HCT116 (cell line): ENCODE data around the gene ZNF30. TPM values are rescaled to one million over a fixed set of nuclear protein-coding genes. Genes with fewer than 3 reads are reported as not detected.

Experiments
- ATAC-seq: fragments of 200-7000 bp; cut with Tn5 transposase; 2 replicates; pipeline ENCODE4 v1.9.1; 2020; ENCODE audit warnings: mild to moderate bottlenecking, moderate library complexity
- BruUV-seq: library from RNA; stranded (reverse); fragments of 400-500 nt; replicated peaks from 2 replicates; lab custom pipeline; 2021; lab: Mats Ljungman, UMichigan
- CTCF ChIA-PET: fragments of 300-600 bp; sonication (Branson Sonifier 250); formaldehyde crosslinking; loops from one replicate; lab custom pipeline; 2021; ENCODE audit warnings: antibody characterized with exemption; lab: Charles Lee
- POLR2A ChIA-PET: fragments of 300-600, 350-600 bp; sonication (Branson Sonifier 250); formaldehyde crosslinking; loops from one replicate; lab custom pipeline; 2021; ENCODE audit warnings: antibody characterized with exemption; lab: Charles Lee
- RAD21 ChIA-PET, 2 experiments: fragments of 300-600 bp; sonication (Branson Sonifier 250); formaldehyde crosslinking; loops; one replicate each; lab custom pipeline; 2023; ENCODE audit warnings: low total read pairs in 2 of 2; ENCODE audit not compliant: uncharacterized antibody in 2 of 2, unreplicated experiment in 2 of 2, low non-redundant PET in 1 of 2; lab: Charles Lee
- DNase-seq: peaks from one replicate; pipeline ENCODE4 v3.0.0-alpha.2; 2010; ENCODE audit warnings: low read depth, low spot score
- H2AFZ ChIP-seq: fragments of 200-600 bp; shearing (Covaris generic), sonication (generic); 2 replicates; pipeline ENCODE4 v1.6.1; 2017; ENCODE audit warnings: low read depth, mixed run types, mixed read lengths, antibody characterized with exemption, low read length; ENCODE audit not compliant: poor library complexity, severe bottlenecking
- H3K27ac ChIP-seq: 2 replicates; pipeline ENCODE4 v1.5.1; 2012; ENCODE audit warnings: low read depth, low read length
- H3K27me3 ChIP-seq: fragments of 200-600 bp; sonication (generic); 2 replicates; pipeline ENCODE4 v1.6.1; 2016; ENCODE audit warnings: mixed run types, low read length, mixed read lengths; ENCODE audit not compliant: insufficient read depth
- H3K36me3 ChIP-seq, 2 experiments: fragments of 200-500 bp in 1 of 2; fragments of 200-600 bp in 1 of 2; sonication (Bioruptor generic) in 1 of 2; sonication (generic) in 1 of 2; 2 replicates each; pipeline versions ENCODE4 v1.5.1 to v1.6.1; 2014 to 2016; ENCODE audit warnings: low read length in 2 of 2, inconsistent platforms in 1 of 2, mixed read lengths in 1 of 2, mixed run types in 1 of 2; ENCODE audit not compliant: insufficient read depth in 2 of 2, control insufficient read depth in 1 of 2
- H3K4me1 ChIP-seq, 2 experiments: fragments of 200-600 bp in 1 of 2; sonication (generic) in 1 of 2; 2 replicates each; pipeline versions ENCODE4 v1.5.1 to v1.6.1; 2012 to 2017; ENCODE audit warnings: low read length in 2 of 2, inconsistent platforms in 1 of 2, mild to moderate bottlenecking in 1 of 2, mixed read lengths in 1 of 2, mixed run types in 1 of 2, moderate library complexity in 1 of 2; ENCODE audit not compliant: insufficient read depth in 2 of 2, control insufficient read depth in 1 of 2
- H3K4me2 ChIP-seq: fragments of 200-600 bp; sonication (generic); 2 replicates; pipeline ENCODE4 v1.6.1; 2017; ENCODE audit warnings: mixed run types, low read length, mixed read lengths
- H3K4me3 ChIP-seq, 2 experiments: fragments of 200-600 bp in 1 of 2; sonication (generic) in 1 of 2; replicated peaks in 1 of 2; 2 replicates each; pipeline ENCODE4 v1.5.1; 2011 to 2016; ENCODE audit warnings: low read length in 2 of 2, control low read depth in 1 of 2, low read depth in 1 of 2, mild to moderate bottlenecking in 1 of 2, mixed read lengths in 1 of 2, mixed run types in 1 of 2
- H3K79me2 ChIP-seq: fragments of 200-600 bp; sonication (generic); 2 replicates; pipeline ENCODE4 v1.6.1; 2017; ENCODE audit warnings: mild to moderate bottlenecking, mixed run types, low read length, moderate library complexity, mixed read lengths; ENCODE audit not compliant: insufficient read depth
- H3K9ac ChIP-seq: fragments of 200-600 bp; sonication (generic); 2 replicates; pipeline ENCODE4 v1.6.1; 2016; ENCODE audit warnings: low read length, mixed read lengths
- H3K9me2 ChIP-seq: fragments of 200-600 bp; sonication (generic), shearing (Covaris generic); 2 replicates; pipeline ENCODE4 v1.6.1; 2017; ENCODE audit warnings: mixed run types, mild to moderate bottlenecking, moderate library complexity; ENCODE audit not compliant: insufficient read depth
- H3K9me3 ChIP-seq, 2 experiments: fragments of 200-500 bp in 1 of 2; fragments of 200-600 bp in 1 of 2; sonication (Bioruptor generic) in 1 of 2; sonication (generic) in 1 of 2; 2 replicates each; pipeline ENCODE4 v1.6.1; 2014 to 2017; ENCODE audit warnings: low read length in 2 of 2, mixed read lengths in 2 of 2, inconsistent platforms in 1 of 2, low read depth in 1 of 2, mild to moderate bottlenecking in 1 of 2, mixed run types in 1 of 2, moderate library complexity in 1 of 2; ENCODE audit not compliant: control insufficient read depth in 1 of 2, insufficient read depth in 1 of 2
- H4K20me1 ChIP-seq: fragments of 200-600 bp; sonication (generic), shearing (Covaris generic); 2 replicates; pipeline ENCODE4 v1.6.1; 2017; ENCODE audit warnings: mixed run types, mild to moderate bottlenecking, moderate library complexity; ENCODE audit not compliant: insufficient read depth
- ATF3 ChIP-seq: IDR thresholded peaks from 2 replicates; pipeline ENCODE4 v1.6.1; 2012
- CBX3 ChIP-seq: IDR thresholded peaks from 2 replicates; pipeline ENCODE4 v1.6.1; 2012; ENCODE audit warnings: low read depth
- CEBPB ChIP-seq: IDR thresholded peaks from 2 replicates; pipeline ENCODE4 v1.6.1; 2012; ENCODE audit warnings: low read depth
- CTCF ChIP-seq, 3 experiments: fragments of 200-600 bp in 1 of 3; sonication (generic) in 1 of 3; IDR thresholded peaks in 2 of 3; conservative IDR thresholded peaks in 1 of 3; 2 replicates each; pipeline ENCODE4 v1.5.1; 2012 to 2017; ENCODE audit warnings: low read depth in 2 of 3, low read length in 2 of 3, antibody characterized with exemption in 1 of 3, borderline replicate concordance in 1 of 3, control low read depth in 1 of 3, mild to moderate bottlenecking in 1 of 3, mixed read lengths in 1 of 3, mixed run types in 1 of 3, moderate library complexity in 1 of 3; ENCODE audit not compliant: insufficient read depth in 1 of 3
- EGR1 ChIP-seq: IDR thresholded peaks from 2 replicates; pipeline ENCODE4 v1.6.1; 2012; ENCODE audit warnings: low read depth
- EZH2 ChIP-seq: fragments of 200-600 bp; sonication (generic); IDR thresholded peaks from 2 replicates; pipeline ENCODE4 v1.6.1; 2017; ENCODE audit warnings: antibody characterized with exemption, mixed run types
- FOSL1 ChIP-seq: IDR thresholded peaks from 2 replicates; pipeline ENCODE4 v1.6.1; 2012; ENCODE audit warnings: low read depth
- MAX ChIP-seq: IDR thresholded peaks from 2 replicates; pipeline ENCODE4 v1.6.1; 2012
- RAD21 ChIP-seq: IDR thresholded peaks from 2 replicates; pipeline ENCODE4 v1.6.1; 2012; ENCODE audit warnings: low read depth, mild to moderate bottlenecking
- REST ChIP-seq: IDR thresholded peaks from 2 replicates; pipeline ENCODE4 v1.6.1; 2012; ENCODE audit warnings: low read depth
- SIN3A ChIP-seq: IDR thresholded peaks from 2 replicates; pipeline ENCODE4 v1.6.1; 2012; ENCODE audit warnings: low read depth
- SP1 ChIP-seq: IDR thresholded peaks from 2 replicates; pipeline ENCODE4 v1.6.1; 2012; ENCODE audit warnings: low read depth
- TCF7L2 ChIP-seq: IDR thresholded peaks from 2 replicates; pipeline ENCODE4 v1.7.0; 2011; ENCODE audit warnings: borderline replicate concordance, inconsistent platforms; ENCODE audit not compliant: insufficient read depth, insufficient read length; ENCODE audit errors: extremely low read depth
- YY1 ChIP-seq: IDR thresholded peaks from 2 replicates; pipeline ENCODE4 v1.6.1; 2011; ENCODE audit warnings: low read length, low read depth, moderate library complexity, mild to moderate bottlenecking; ENCODE audit not compliant: insufficient replicate concordance; ENCODE audit errors: extremely low read depth
- ZBTB33 ChIP-seq: IDR thresholded peaks from 2 replicates; pipeline ENCODE4 v1.6.1; 2011; ENCODE audit warnings: mild to moderate bottlenecking, low read length, moderate library complexity; ENCODE audit not compliant: insufficient replicate concordance; ENCODE audit errors: extremely low read depth
- ZFX ChIP-seq: fragments of 450-650 bp; IDR thresholded peaks from 2 replicates; pipeline ENCODE4 v1.6.1; 2017
- ZNF274 ChIP-seq: fragments of 200-500 bp; sonication (Bioruptor generic); IDR thresholded peaks from 2 replicates; pipeline ENCODE4 v1.6.1; 2014; ENCODE audit warnings: mild to moderate bottlenecking, low read depth, low read length, inconsistent platforms
- intact Hi-C: fragments of 100-400 bp; cut with micrococcal nuclease; formaldehyde crosslinking; loops from 2 replicates; pipeline ENCODE4 v1.10.0; 2022
- total RNA-seq: library from RNA; stranded (reverse); gene quantifications from one replicate; pipeline ENCODE4 v1.2.1, GENCODE V29; 2021; ENCODE audit not compliant: unreplicated experiment

The ZNF30 gene
- total RNA-seq, 1 experiment from 2014 or later, result 4.1 TPM

- H3K79me2 ChIP-seq, result no peaks in the 10 kb centered on the region
- no peak for DNase-seq
- RAD21 ChIA-PET, result no interaction called here
- peaks cover 0 to 5% of the 10 kb centered on the region in 2 experiments; a peak in 1 of 4 replicates for H3K4me1 ChIP-seq
- H3K9me3 ChIP-seq, result peaks cover 3 to 8% of the 10 kb centered on the region in 2 experiments; a peak in 2 of 4 replicates
- POLR2A ChIA-PET, result no interaction called here
- CTCF ChIA-PET, result interaction anchor here (0.7 kb wide), 1 partner anchor 72 kb away, joined by 3 read pairs; no protein-coding TSS in a partner anchor
- no peaks in the 10 kb centered on the region for H3K9me2 ChIP-seq
- intact Hi-C loops, result loop anchor here (10.0 kb wide), 1 partner anchor 163 kb away; the partner anchor contains the start of genes FXYD1 and LGI4
- H2AFZ ChIP-seq, result no peak overlapping the region
- TF ChIP-seq ZBTB33 (no peak), CEBPB (no peak), ATF3 (no peak), SIN3A (no peak), FOSL1 (no peak), TCF7L2 (no peak), RAD21 (no peak), CTCF (IDR thresholded peaks at IDR 0.05 in 2 of 3, conservative IDR thresholded peaks at IDR 0.05 in 1 of 3; ENCODE audit: borderline replicate concordance in 1 of 3, insufficient read depth in 1 of 3, low read depth in 2 of 3, low read length in 2 of 3) (no peak), YY1 (no peak), EZH2 (no peak), ZNF274 (no peak), MAX (no peak), CBX3 (no peak), REST (no peak), ZFX (no peak), SP1 (no peak), EGR1 (no peak)
- H3K27ac ChIP-seq, result no peak overlapping the region
- no TSS peak for BruUV-seq
- H3K4me2 ChIP-seq, result no peak overlapping the region
- H3K36me3 ChIP-seq, result no peaks in the 10 kb centered on the region
- H3K4me3 ChIP-seq, result no peak overlapping the region
- no peak for ATAC-seq
- H3K27me3 ChIP-seq, result no peaks in the 10 kb centered on the region
- no peak overlapping the region for H3K9ac ChIP-seq
- no peaks in the 10 kb centered on the region for H4K20me1 ChIP-seq
Measured at GRCh38 chr19:34972163-34972705, 45.5 kb downstream of the ZNF30 start.
